Upper lobe of right lung (tissue), 1 donor: Measurements from ENCODE around the gene PHACTR3. TPM values are rescaled to one million over a fixed set of nuclear protein-coding genes. Genes with fewer than 3 reads are reported as not detected.

Experiments used
- ATAC-seq: fragments of 200-7000 bp; cut with Tn5 transposase; one replicate; pipeline ENCODE4 v1.9.1; 2020; ENCODE audit warnings: mild to moderate bottlenecking, moderate library complexity
- DNase-seq: peaks from one replicate; pipeline ENCODE4 v3.0.0-alpha.2; 2020
- H3K27ac ChIP-seq: fragments of 200-600 bp; one replicate; pipeline ENCODE4 v1.8.0; 2022
- H3K27me3 ChIP-seq: fragments of 200-600 bp; one replicate; pipeline ENCODE4 v1.8.0; 2022; ENCODE audit warnings: mild to moderate bottlenecking
- H3K36me3 ChIP-seq: fragments of 200-600 bp; one replicate; pipeline ENCODE4 v1.8.0; 2022
- H3K4me1 ChIP-seq: fragments of 200-600 bp; one replicate; pipeline ENCODE4 v1.8.0; 2022
- H3K4me3 ChIP-seq: fragments of 200-600 bp; one replicate; pipeline ENCODE4 v1.8.0; 2022; ENCODE audit warnings: mild to moderate bottlenecking
- H3K9me3 ChIP-seq: fragments of 200-600 bp; one replicate; pipeline ENCODE4 v1.8.0; 2022
- CTCF ChIP-seq: fragments of 200-600 bp; IDR thresholded peaks from one replicate; pipeline ENCODE4 v1.8.0; 2022; ENCODE audit warnings: antibody characterized with exemption
- intact Hi-C: fragments of 100-400 bp; cut with DNase I; formaldehyde crosslinking; loops from one replicate; pipeline ENCODE4 v1.11.0; 2022
- total RNA-seq: library from RNA; stranded (reverse); fragmentation: NEBNext Ultra II Directional; extraction: Animal tissue kit (Norgen Biotek cat#: 25700); gene quantifications from one replicate; pipeline ENCODE4 v1.2.1, GENCODE V29; 2021
- donor health status: DM: no; HTN: yes; CAD: no; lungs with severe emphysema.

The PHACTR3 gene
- total RNA-seq, 1 donor from 2014 or later: 18.2 TPM

- TF ChIP-seq CTCF: no peak
- Histone ChIP-seq H3K4me3 (no peak overlapping the region), H3K27me3 (no peaks in the 10 kb centered on the region), H3K4me1 (peaks cover 10% of the 10 kb centered on the region), H3K9me3 (no peaks in the 10 kb centered on the region), H3K36me3 (no peaks in the 10 kb centered on the region), H3K27ac (peak overlapping the region; percentile 65)
- DNase-seq (no peak), ATAC-seq (peak; percentile 67)
- intact Hi-C loops: no loop called here
Measured at GRCh38 chr20:59831024-59831915, 226.9 kb downstream of the PHACTR3 start.

GRCh38 chr20:59831916-59832270 is 227.6 kb downstream of the PHACTR3 start:
- Histone ChIP-seq H3K27me3 (no peaks in the 10 kb centered on the region), H3K4me3 (no peak overlapping the region), H3K27ac (peak overlapping the region; percentile 65), H3K36me3 (no peaks in the 10 kb centered on the region), H3K9me3 (no peaks in the 10 kb centered on the region), H3K4me1 (peaks cover 12% of the 10 kb centered on the region)
- ATAC-seq (no peak), DNase-seq (no peak)
- intact Hi-C loops: no loop called here
- TF ChIP-seq CTCF: no peak

DNA sequence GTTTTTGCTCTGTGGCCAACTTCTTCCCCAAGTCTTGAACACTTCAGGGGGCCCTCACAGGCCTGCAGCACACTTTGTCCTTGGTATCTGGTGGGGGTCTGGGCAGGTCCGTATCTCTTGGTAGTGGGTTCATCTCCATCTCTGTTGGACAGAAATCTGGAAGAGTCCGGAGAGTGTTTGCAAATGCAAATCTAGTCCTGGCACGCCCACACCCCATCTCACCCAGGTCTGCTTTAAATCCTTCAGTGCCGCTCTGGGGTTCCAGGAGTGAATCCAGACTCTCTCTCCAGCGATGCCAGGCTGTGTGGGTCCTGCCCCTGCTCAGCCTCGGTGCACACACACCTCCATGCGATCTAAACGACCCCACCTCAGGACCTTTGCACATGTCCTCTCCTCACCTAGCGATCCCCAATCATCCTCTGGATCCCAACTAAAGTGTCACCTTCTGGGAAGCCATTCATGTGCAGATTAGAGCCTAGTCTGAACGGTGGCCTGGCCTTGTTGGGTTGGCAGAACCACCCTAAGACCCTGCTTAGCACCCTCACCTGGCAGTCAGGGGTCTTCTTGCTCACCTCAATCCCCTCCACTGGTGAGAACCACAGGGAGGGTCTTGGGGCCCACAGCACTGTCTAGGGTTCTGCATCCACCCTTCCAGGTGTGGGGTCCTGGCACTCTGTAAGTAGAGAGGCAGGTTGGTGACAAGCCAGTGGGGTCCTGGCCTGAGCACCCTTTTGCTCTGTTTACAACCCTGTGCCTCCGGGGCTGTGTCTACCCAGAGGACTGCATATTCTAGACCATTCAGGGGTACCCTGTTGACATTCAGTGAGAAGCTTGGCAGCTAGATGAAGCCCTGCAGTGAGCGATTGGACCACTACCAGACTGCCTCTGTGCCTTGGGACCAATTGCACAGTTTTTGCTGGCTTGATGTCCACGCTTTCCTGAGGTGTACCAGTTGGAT is 228.3 kb downstream of the PHACTR3 start:
- H3K4me1 ChIP-seq: peaks cover 12% of the 10 kb centered on the region
- no peaks in the 10 kb centered on the region for H3K9me3 ChIP-seq
- intact Hi-C loops: no loop called here
- H3K27me3 ChIP-seq: no peaks in the 10 kb centered on the region
- TF ChIP-seq CTCF: no peak
- DNase-seq: no peak
- no peak overlapping the region for H3K27ac ChIP-seq
- ATAC-seq: no peak
- no peaks in the 10 kb centered on the region for H3K36me3 ChIP-seq
- no peak overlapping the region for H3K4me3 ChIP-seq

- H3K4me3 ChIP-seq: no peak overlapping the region
- H3K27ac ChIP-seq: no peak overlapping the region
- no peak for TF ChIP-seq CTCF
- no peaks in the 10 kb centered on the region for H3K36me3 ChIP-seq
- intact Hi-C loops: no loop called here
- ATAC-seq (no peak), DNase-seq (no peak)
- H3K9me3 ChIP-seq: no peaks in the 10 kb centered on the region
- peaks cover 12% of the 10 kb centered on the region for H3K4me1 ChIP-seq
- no peaks in the 10 kb centered on the region for H3K27me3 ChIP-seq
Measured at GRCh38 chr20:59835057-59835447, 230.7 kb downstream of the PHACTR3 start.

- peaks cover 12% of the 10 kb centered on the region for H3K4me1 ChIP-seq
- no peaks in the 10 kb centered on the region for H3K36me3 ChIP-seq
- H3K27ac ChIP-seq: no peak overlapping the region
- TF ChIP-seq CTCF: no peak
- H3K9me3 ChIP-seq: no peaks in the 10 kb centered on the region
- DNase-seq (no peak), ATAC-seq (peak; percentile 77)
- peak overlapping the region; percentile 24 for H3K4me3 ChIP-seq
- intact Hi-C loops: no loop called here
- no peaks in the 10 kb centered on the region for H3K27me3 ChIP-seq
Measured at GRCh38 chr20:59835448-59836395, 231.4 kb downstream of the PHACTR3 start.
